K562 (cell line): ENCODE measurements around the gene CARD8. TPM values are rescaled to one million over a fixed set of nuclear protein-coding genes. Genes with fewer than 3 reads are reported as not detected.

Experiments
- CBX8 ChIP-seq: fragments of 200-600 bp; sonication (generic); IDR thresholded peaks from 2 replicates; pipeline ENCODE4 v1.6.1; 2012; ENCODE audit warnings: borderline replicate concordance, mixed run types, low read depth, mild to moderate bottlenecking, moderate library complexity, mixed read lengths, low read length, control low read depth, inconsistent platforms; ENCODE audit not compliant: poor library complexity, severe bottlenecking; ENCODE audit errors: extremely low read depth
- CHD7 ChIP-seq: fragments of 200-600 bp; sonication (generic); IDR thresholded peaks from one replicate; pipeline ENCODE4 v1.6.1; 2012; ENCODE audit warnings: mild to moderate bottlenecking, low read depth, low read length, inconsistent platforms
- DPF2 ChIP-seq: fragments of 450-650 bp; IDR thresholded peaks from 2 replicates; pipeline ENCODE4 v1.6.1; 2016
- EHMT2 ChIP-seq: fragments of 450-650 bp; IDR thresholded peaks from 2 replicates; pipeline ENCODE4 v1.6.1; 2018; ENCODE audit warnings: antibody characterized with exemption
- GATAD2B ChIP-seq: fragments of 450-650 bp; IDR thresholded peaks from 2 replicates; pipeline ENCODE4 v1.6.1; 2017; ENCODE audit warnings: mild to moderate bottlenecking, borderline replicate concordance
- HDGF ChIP-seq: fragments of 450-650 bp; IDR thresholded peaks from 2 replicates; pipeline ENCODE4 v1.6.1; 2016
- JUNB ChIP-seq: fragments of 450-650 bp; formaldehyde crosslinking; conservative IDR thresholded peaks from 2 replicates; pipeline ENCODE4 v1.4.0; 2020; ENCODE audit warnings: mild to moderate bottlenecking
- MCM3 ChIP-seq: fragments of 450-650 bp; IDR thresholded peaks from 2 replicates; pipeline ENCODE4 v1.6.1; 2016
- MTA3 ChIP-seq: fragments of 450-650 bp; formaldehyde crosslinking; IDR thresholded peaks from 2 replicates; pipeline ENCODE4 v1.6.1; 2017; ENCODE audit warnings: mild to moderate bottlenecking, borderline replicate concordance
- NR2F6 ChIP-seq: fragments of 450-650 bp; formaldehyde crosslinking; IDR thresholded peaks from 2 replicates; pipeline ENCODE4 v1.4.0; 2020; ENCODE audit warnings: mild to moderate bottlenecking
- PHB ChIP-seq: fragments of 250-450 bp; sonication (Bioruptor Pico); IDR thresholded peaks from 2 replicates; pipeline ENCODE4 v1.5.0; 2021
- PHTF2 ChIP-seq: fragments of 250-450 bp; sonication (Bioruptor Pico); IDR thresholded peaks from 2 replicates; pipeline ENCODE4 v1.5.0; 2021; ENCODE audit warnings: mild to moderate bottlenecking
- SRSF1 ChIP-seq: fragments of 200-400 bp; formaldehyde crosslinking; IDR thresholded peaks from 2 replicates; pipeline ENCODE4 v1.6.1; 2017; ENCODE audit warnings: mild to moderate bottlenecking, low read depth, low read length, moderate library complexity
- ZNF24 ChIP-seq: fragments of 450-650 bp; IDR thresholded peaks from 2 replicates; pipeline ENCODE4 v1.6.1; 2016
- ZNF311 ChIP-seq: fragments of 250-450 bp; sonication (Bioruptor Pico); IDR thresholded peaks from 2 replicates; pipeline ENCODE4 v1.4.0; 2020; ENCODE audit warnings: mild to moderate bottlenecking, moderate library complexity
- ZNF408 ChIP-seq: fragments of 250-450 bp; sonication (Bioruptor Pico); IDR thresholded peaks from 2 replicates; pipeline ENCODE4 v1.4.0; 2020; ENCODE audit warnings: low read depth, mild to moderate bottlenecking, moderate library complexity
- polyA plus RNA-seq, 8 experiments: library from polyadenylated mRNA; depleted of rRNA in 4 of 8; stranded (reverse) in 5 of 8; unstranded in 3 of 8; fragments of >200 nt; fragmentation: Nextera tagmentation in 2 of 8; fragmentation: Illumina TruSeq in 1 of 8; extraction: Ambion mirVana in 2 of 8; extraction: Trizol in 1 of 8; gene quantifications; 2 replicates each; pipeline versions ENCODE4 v1.2.1 to v1.2.3, GENCODE V29; 2011 to 2014; ENCODE audit warnings: inconsistent platforms in 1 of 8, missing spikeins in 1 of 8
- total RNA-seq, 7 experiments: library from RNA; depleted of rRNA in 6 of 7; stranded (reverse); fragments of >200 nt in 6 of 7; fragmentation: Illumina TruSeq in 2 of 7; extraction: Trizol in 2 of 7; gene quantifications; 2 replicates each; pipeline versions ENCODE4 v1.2.1 to v1.2.3, GENCODE V29; 2011 to 2021; ENCODE audit warnings: low replicate concordance in 1 of 7
- TF ChIP-seq, protein P1 (sequence below): fragments of 450-650 bp; IDR thresholded peaks from 2 replicates; pipeline ENCODE4 v1.6.1; 2017; ENCODE audit warnings: mild to moderate bottlenecking, moderate library complexity

CARD8 gene
- total and polyA plus RNA-seq, 9 of the 15 experiments (the other 6 are each of a cell fraction or from before 2014, with no cell fraction given): 11.5 to 26.4 (median 20.8) TPM

GRCh38 chr19:48203794-48204628 lies 51.7 kb downstream of the CARD8 start (continued):
- TF ChIP-seq CHD7 (no peak), ZNF408 (CRISPR knock-in tag) (no peak), GATAD2B (no peak; the same call in 1 of the 2 replicates), JUNB (CRISPR knock-in tag) (no peak), ZNF311 (CRISPR knock-in tag) (no peak), PHTF2 (CRISPR knock-in tag) (no peak), SRSF1 (no peak), HDGF (no peak), DPF2 (peak; percentile 26; the same call in 1 of the 2 replicates), CBX8 (no peak), PHB (CRISPR knock-in tag) (0 out of 2 replicates have a peak, but pooled peaks have one; percentile 38), ZNF24 (no peak), MTA3 (0 out of 2 replicates have a peak, but pooled peaks have one; percentile 29), MCM3 (no peak), EHMT2 (no peak), NR2F6 (no peak)
- TF ChIP-seq, protein P1, sequence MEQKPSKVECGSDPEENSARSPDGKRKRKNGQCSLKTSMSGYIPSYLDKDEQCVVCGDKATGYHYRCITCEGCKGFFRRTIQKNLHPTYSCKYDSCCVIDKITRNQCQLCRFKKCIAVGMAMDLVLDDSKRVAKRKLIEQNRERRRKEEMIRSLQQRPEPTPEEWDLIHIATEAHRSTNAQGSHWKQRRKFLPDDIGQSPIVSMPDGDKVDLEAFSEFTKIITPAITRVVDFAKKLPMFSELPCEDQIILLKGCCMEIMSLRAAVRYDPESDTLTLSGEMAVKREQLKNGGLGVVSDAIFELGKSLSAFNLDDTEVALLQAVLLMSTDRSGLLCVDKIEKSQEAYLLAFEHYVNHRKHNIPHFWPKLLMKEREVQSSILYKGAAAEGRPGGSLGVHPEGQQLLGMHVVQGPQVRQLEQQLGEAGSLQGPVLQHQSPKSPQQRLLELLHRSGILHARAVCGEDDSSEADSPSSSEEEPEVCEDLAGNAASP: no peak
